A549 (cell line): ENCODE measurements around the gene NBL1. TPM values are rescaled to one million over a fixed set of nuclear protein-coding genes. Genes with fewer than 3 reads are reported as not detected.

Source experiments
- ATAC-seq, 2 experiments: fragments of 200-7000 bp in 1 of 2; fragments of >200 bp in 1 of 2; cut with Nextera tagmentation in 1 of 2; cut with Tn5 transposase in 1 of 2; 3 replicates each; pipeline versions ENCODE4 v1.8.0 to v1.9.1; 2018 to 2020; ENCODE audit warnings: mild to moderate bottlenecking in 1 of 2, moderate library complexity in 1 of 2
- CTCF ChIA-PET: fragments of 300-600 bp; sonication (Branson Sonifier 250); formaldehyde crosslinking; extraction: SDS; loops from one replicate; lab custom pipeline; 2021; ENCODE audit warnings: antibody characterized with exemption, inconsistent platforms; lab: Yijun Ruan, JAX
- POLR2A ChIA-PET: fragments of 350-600 bp; formaldehyde crosslinking; extraction: SDS; loops from one replicate; lab custom pipeline; 2021; ENCODE audit warnings: antibody characterized with exemption, inconsistent platforms; lab: Yijun Ruan, JAX
- DNase-seq, 2 experiments: peaks; one replicate each; pipeline versions ENCODE4 v3.0.0 to v3.0.0-alpha.2; 2011 to 2016; ENCODE audit warnings: low read depth in 1 of 2, low spot score in 1 of 2
- FAIRE-seq: peaks from 2 replicates; lab custom pipeline; 2011; peaks lifted over from hg19 to GRCh38; lab: Jason Lieb, UNC
- H3K27ac ChIP-seq, 2 experiments: fragments of >200 bp; sonication (Bioruptor Twin); formaldehyde crosslinking; 3 replicates each; pipeline ENCODE4 v1.5.1; 2016 to 2017
- H3K4me1 ChIP-seq: fragments of >200 bp; sonication (Bioruptor Twin); formaldehyde crosslinking; 3 replicates; pipeline ENCODE4 v1.6.1; 2016
- H3K4me2 ChIP-seq: fragments of >200 bp; sonication (Bioruptor Twin); formaldehyde crosslinking; 3 replicates; pipeline ENCODE4 v1.6.1; 2016
- H3K4me3 ChIP-seq: fragments of >200 bp; sonication (Bioruptor Twin); formaldehyde crosslinking; 3 replicates; pipeline ENCODE4 v1.5.1; 2016
- H3K9me3 ChIP-seq: fragments of >200 bp; sonication (Bioruptor Twin); formaldehyde crosslinking; 3 replicates; pipeline ENCODE4 v1.6.1; 2016
- CBX2 ChIP-seq: fragments of 200-600 bp; sonication (generic); IDR thresholded peaks from 2 replicates; pipeline ENCODE4 v1.6.1; 2016; ENCODE audit warnings: low read depth, mild to moderate bottlenecking, borderline replicate concordance
- CBX8 ChIP-seq: fragments of 200-600 bp; sonication (generic); IDR thresholded peaks from 2 replicates; pipeline ENCODE4 v1.6.1; 2016
- EHMT2 ChIP-seq: fragments of 200-600 bp; sonication (generic); IDR thresholded peaks from 2 replicates; pipeline ENCODE4 v1.6.1; 2016; ENCODE audit warnings: antibody characterized with exemption, low read depth, mild to moderate bottlenecking, moderate library complexity
- EP300 ChIP-seq, 2 experiments: fragments of >200 bp; sonication (Bioruptor Twin); formaldehyde crosslinking; IDR thresholded peaks; 2 replicates in 1 of 2; 3 replicates in 1 of 2; pipeline ENCODE4 v1.6.1; 2016 to 2017
- ESRRA ChIP-seq: fragments of 150-350 bp; IDR thresholded peaks from 2 replicates; pipeline ENCODE4 v1.6.1; 2014; ENCODE audit warnings: mild to moderate bottlenecking, low read length, borderline replicate concordance
- FOSB ChIP-seq: fragments of 250-450 bp; sonication (Bioruptor Pico); IDR thresholded peaks from 2 replicates; pipeline ENCODE4 v1.5.0; 2020; ENCODE audit warnings: mild to moderate bottlenecking, moderate library complexity
- FOXS1 ChIP-seq: fragments of 250-450 bp; sonication (Bioruptor Pico); IDR thresholded peaks from 2 replicates; pipeline ENCODE4 v1.5.0; 2020; ENCODE audit warnings: mild to moderate bottlenecking, moderate library complexity
- GATA3 ChIP-seq: IDR thresholded peaks from 2 replicates; pipeline ENCODE4 v1.6.1; 2012; ENCODE audit warnings: borderline replicate concordance
- HOXA7 ChIP-seq: fragments of 250-450 bp; sonication (Bioruptor Pico); IDR thresholded peaks from 2 replicates; pipeline ENCODE4 v1.5.0; 2020; ENCODE audit warnings: mild to moderate bottlenecking, moderate library complexity
- HOXB13 ChIP-seq: fragments of 250-450 bp; sonication (Bioruptor Pico); IDR thresholded peaks from 2 replicates; pipeline ENCODE4 v1.5.0; 2020; ENCODE audit warnings: low read depth, mild to moderate bottlenecking, moderate library complexity
- HOXB5 ChIP-seq: fragments of 250-450 bp; sonication (Bioruptor Pico); IDR thresholded peaks from 2 replicates; pipeline ENCODE4 v1.5.0; 2020; ENCODE audit warnings: mild to moderate bottlenecking, moderate library complexity
- JUN ChIP-seq, 2 experiments: fragments of >200 bp; sonication (Bioruptor Twin); formaldehyde crosslinking; IDR thresholded peaks; 2 replicates in 1 of 2; 3 replicates in 1 of 2; pipeline ENCODE4 v1.6.1; 2016 to 2017
- KDM5A ChIP-seq: fragments of 200-600 bp; sonication (generic); IDR thresholded peaks from 2 replicates; pipeline ENCODE4 v1.6.1; 2016; ENCODE audit warnings: antibody characterized with exemption, mild to moderate bottlenecking
- MAFK ChIP-seq: fragments of 450-650 bp; IDR thresholded peaks from 2 replicates; pipeline ENCODE4 v1.6.1; 2014; ENCODE audit not compliant: partially characterized antibody
- MYC ChIP-seq: IDR thresholded peaks from 2 replicates; pipeline ENCODE4 v1.6.1; 2012; ENCODE audit warnings: mild to moderate bottlenecking, inconsistent platforms, low read length, improper control_type of control experiment, borderline replicate concordance
- NFE2L2 ChIP-seq: fragments of 150-350 bp; conservative IDR thresholded peaks from 2 replicates; pipeline ENCODE4 v1.6.1; 2014; ENCODE audit warnings: low read length
- NR3C1 ChIP-seq: fragments of >200 bp; sonication (Bioruptor Twin); formaldehyde crosslinking; IDR thresholded peaks from 3 replicates; pipeline ENCODE4 v1.6.1; 2017
- PBX3 ChIP-seq: IDR thresholded peaks from 2 replicates; pipeline ENCODE4 v1.6.1; 2012
- POLR2A ChIP-seq: IDR thresholded peaks from 2 replicates; pipeline ENCODE4 v1.6.1; 2012; ENCODE audit warnings: mild to moderate bottlenecking, low read length
- POLR2AphosphoS2 ChIP-seq: conservative IDR thresholded peaks from 2 replicates; pipeline ENCODE4 v1.6.1; 2012; ENCODE audit warnings: low read length, improper control_type of control experiment, inconsistent platforms
- RAD21 ChIP-seq, 2 experiments: fragments of >200 bp in 1 of 2; sonication (Bioruptor Twin) in 1 of 2; formaldehyde crosslinking in 1 of 2; IDR thresholded peaks in 1 of 2; conservative IDR thresholded peaks in 1 of 2; 2 replicates in 1 of 2; 3 replicates in 1 of 2; pipeline ENCODE4 v1.6.1; 2012 to 2018; ENCODE audit warnings: inconsistent platforms in 1 of 2
- RARB ChIP-seq: fragments of 250-450 bp; sonication (Bioruptor Pico); IDR thresholded peaks from 2 replicates; pipeline ENCODE4 v1.8.0; 2021; ENCODE audit warnings: mild to moderate bottlenecking, moderate library complexity
- RCOR1 ChIP-seq: fragments of 150-350 bp; IDR thresholded peaks from 2 replicates; pipeline ENCODE4 v1.6.1; 2014; ENCODE audit warnings: antibody characterized with exemption, low read length, low read depth
- SMC3 ChIP-seq: fragments of >200 bp; sonication (Bioruptor Twin); formaldehyde crosslinking; IDR thresholded peaks from 3 replicates; pipeline ENCODE4 v1.6.1; 2018; ENCODE audit warnings: inconsistent platforms
- TP53 ChIP-seq: fragments of 250-450 bp; sonication (Bioruptor Pico); IDR thresholded peaks from 2 replicates; pipeline ENCODE4 v1.5.0; 2021; ENCODE audit warnings: mild to moderate bottlenecking, moderate library complexity
- ZSCAN20 ChIP-seq: fragments of 250-450 bp; sonication (Bioruptor Pico); IDR thresholded peaks from 2 replicates; pipeline ENCODE4 v1.8.0; 2022; ENCODE audit warnings: mild to moderate bottlenecking, moderate library complexity
- WGBS: methylation state at CpG from one replicate; pipeline ENCODE4 v1.1.6; 2017; ENCODE audit errors: missing lambda C conversion rate; 5-methylcytosine and 5-hydroxymethylcytosine counted together
- polyA plus RNA-seq, 4 experiments: library from polyadenylated mRNA; depleted of rRNA in 3 of 4; stranded (reverse); fragments of >200 nt; fragmentation: RNase III in 1 of 4; extraction: RNeasy Plus Mini Kit Qiagen cat#74134 plus additional on column Dnase treatment in 1 of 4; gene quantifications; 2 replicates in 3 of 4; 3 replicates in 1 of 4; pipeline ENCODE4 v1.2.3, GENCODE V29; 2011 to 2017
- TF ChIP-seq, protein P1 (sequence below): fragments of >200 bp; sonication (Bioruptor Twin); formaldehyde crosslinking; IDR thresholded peaks from 2 replicates; pipeline ENCODE4 v1.6.1; 2016

The NBL1 gene
- polyA plus RNA-seq, 2 of the 4 experiments (the other 2 are of a cell fraction) = 16.3 to 19.0 TPM

DNA sequence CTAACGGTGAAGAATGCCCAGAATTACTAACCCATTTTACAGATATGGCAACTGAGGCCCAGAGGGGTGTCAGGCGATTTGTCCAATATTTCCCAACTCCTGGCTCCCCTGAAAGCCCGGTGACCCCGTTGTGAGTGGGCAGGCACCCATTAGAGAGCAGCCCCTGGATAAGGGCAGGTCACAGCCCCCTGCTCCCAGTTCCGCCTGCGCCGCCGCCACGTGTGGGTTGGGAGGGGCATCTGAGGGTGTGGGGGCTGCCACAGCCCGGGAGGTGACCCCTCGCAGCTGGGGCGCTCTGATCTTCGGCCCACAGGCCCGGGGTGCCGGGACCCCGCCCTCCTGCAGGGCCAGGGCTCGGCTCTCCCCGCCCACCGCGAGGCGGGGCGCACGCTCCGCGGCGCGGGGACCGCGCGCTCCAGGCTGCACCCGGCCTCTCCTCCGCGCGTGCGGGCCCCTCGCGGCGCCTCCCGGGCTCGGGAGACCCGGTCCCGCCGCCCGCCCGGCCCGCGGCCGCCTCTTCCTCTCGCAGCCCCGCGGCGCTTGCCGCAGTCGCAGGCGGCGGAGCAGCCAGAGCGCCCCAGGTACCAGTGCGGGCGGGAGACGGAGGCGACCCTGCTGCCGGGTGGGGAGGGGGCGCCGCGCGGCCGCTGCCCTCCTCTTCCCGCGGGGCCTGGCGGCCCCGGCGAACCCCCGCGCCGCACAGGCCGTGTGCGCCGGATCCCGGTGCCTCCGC lies 20.5 kb downstream of the NBL1 start, which contains the start of gene HTR6 (continued):
- TF ChIP-seq, protein P1, sequence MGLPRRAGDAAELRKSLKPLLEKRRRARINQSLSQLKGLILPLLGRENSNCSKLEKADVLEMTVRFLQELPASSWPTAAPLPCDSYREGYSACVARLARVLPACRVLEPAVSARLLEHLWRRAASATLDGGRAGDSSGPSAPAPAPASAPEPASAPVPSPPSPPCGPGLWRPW = no peak
- TF ChIP-seq TP53 (CRISPR knock-in tag) (no peak), EP300 (IDR thresholded peaks at IDR 0.05) (no peak)

DNA sequence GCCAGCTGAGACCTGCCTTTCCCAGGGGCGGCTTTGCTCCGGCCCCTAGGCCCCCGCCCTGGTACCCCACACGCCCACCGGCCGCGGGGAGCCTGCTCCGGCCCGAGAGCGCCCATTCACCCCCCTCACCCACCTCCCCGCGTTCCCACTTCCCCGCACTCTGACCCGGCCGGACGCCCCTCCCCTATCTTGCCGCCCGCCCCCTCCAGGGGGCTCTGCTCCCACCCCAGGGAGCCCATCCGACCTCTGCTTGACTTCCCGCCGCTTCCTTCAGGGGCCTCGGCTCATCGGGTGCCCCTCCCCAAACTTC lies 21.0 kb downstream of the NBL1 start:
- Histone ChIP-seq H3K4me2 (peak overlapping the region; percentile 98), H3K4me1 (no peaks in the 10 kb centered on the region), H3K27ac (peak overlapping the region; percentile 56 to 85; a peak in 5 of 6 replicates), H3K9me3 (no peaks in the 10 kb centered on the region), H3K4me3 (peak overlapping the region; percentile 67)
- 0% methylated on average over 2 of the region's 23 CpGs for WGBS
- ChIA-PET CTCF (interaction anchor here (1.7 kb wide), 2 partner anchors 11 to 39 kb away, joined by 4 to 8 read pairs; no protein-coding TSS in a partner anchor), POLR2A (no interaction called here)
- DNase-seq (no peak), FAIRE-seq (no peak), ATAC-seq (no peak)
- TF ChIP-seq FOXS1 (CRISPR knock-in tag) = no peak
- TF ChIP-seq HOXB13 (CRISPR knock-in tag) = no peak
- no peak for TF ChIP-seq CBX8
- TF ChIP-seq JUN (IDR thresholded peaks at IDR 0.05) = no peak
- TF ChIP-seq CBX2 = no peak
- TF ChIP-seq EP300 (IDR thresholded peaks at IDR 0.05) = no peak

- Histone ChIP-seq H3K4me1 (no peaks in the 10 kb centered on the region), H3K9me3 (no peaks in the 10 kb centered on the region), H3K4me3 (peak overlapping the region; percentile 67; the same call in 2 of the 3 replicates), H3K4me2 (peak overlapping the region; percentile 98), H3K27ac (peak overlapping the region in 1 of 2 experiments; percentile 85; a peak in 3 of 6 replicates)
- peak in 1 of 2 experiments; percentile 26; a peak in 3 of 6 replicates for ATAC-seq
- no peak for DNase-seq
- TF ChIP-seq HOXB5 (CRISPR knock-in tag) = no peak
- no peak for TF ChIP-seq POLR2AphosphoS2
- TF ChIP-seq MAFK = no peak
- no peak for TF ChIP-seq RCOR1
- TF ChIP-seq GATA3 = no peak
- TF ChIP-seq EHMT2 = no peak
- no peak for TF ChIP-seq KDM5A
- no peak for FAIRE-seq
- ChIA-PET CTCF (interaction anchor here (1.0 kb wide), 1 partner anchor 50 kb away, joined by 3 read pairs; no protein-coding TSS in a partner anchor), POLR2A (no interaction called here)
- 63% methylated on average over 55 of the region's 84 CpGs for WGBS
Measured at GRCh38 chr1:19665496-19666465, 21.7 kb downstream of the NBL1 start.

DNA sequence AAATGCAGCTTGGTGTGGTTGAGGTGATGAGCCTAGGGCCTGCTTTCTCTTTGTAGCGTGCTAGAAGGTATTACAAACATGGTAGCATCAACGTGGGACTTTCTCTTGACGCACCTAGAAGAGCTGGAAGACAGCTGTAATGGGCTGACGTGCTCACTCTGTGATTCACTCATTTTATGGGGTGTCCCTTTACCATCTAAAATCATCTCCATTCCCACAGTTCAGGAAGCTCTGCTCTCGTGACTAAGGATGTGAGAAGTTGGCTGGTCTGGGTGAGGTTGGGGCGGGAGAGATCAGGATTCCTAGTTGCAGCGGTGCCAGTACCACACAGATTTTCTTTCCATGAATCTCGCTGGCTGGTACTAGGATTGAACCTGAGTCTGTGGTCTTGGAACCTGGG lies 24.8 kb downstream of the NBL1 start:
- no peak overlapping the region for H3K4me3 ChIP-seq
- H3K4me1 ChIP-seq = no peaks in the 10 kb centered on the region
- POLR2A ChIA-PET = no interaction called here
- CTCF ChIA-PET = interaction anchor here (1.2 to 2.3 kb wide), 4 partner anchors 9 to 38 kb away, joined by 3 to 7 read pairs (median 5); no protein-coding TSS in a partner anchor
- no peak for DNase-seq
- no peaks in the 10 kb centered on the region for H3K9me3 ChIP-seq
- ATAC-seq = no peak
- H3K27ac ChIP-seq = no peak overlapping the region
- no peak overlapping the region for H3K4me2 ChIP-seq
- WGBS = 50% methylated on average over 8 of the region's 8 CpGs
- FAIRE-seq = no peak
- TF ChIP-seq FOSB (CRISPR knock-in tag) (no peak), RARB (no peak), HOXA7 (CRISPR knock-in tag) (no peak), RAD21 (conservative IDR thresholded peaks at IDR 0.05 in 1 of 2, IDR thresholded peaks at IDR 0.05 in 1 of 2) (no peak), SMC3 (no peak), GATA3 (no peak), FOXS1 (CRISPR knock-in tag) (no peak), ESRRA (no peak), HOXB5 (CRISPR knock-in tag) (no peak), MYC (no peak), POLR2A (no peak), PBX3 (no peak), NFE2L2 (no peak), POLR2AphosphoS2 (no peak), NR3C1 (no peak), ZSCAN20 (CRISPR knock-in tag) (no peak)
